ELR (cell line): Measurements from ENCODE around the gene CLK3.
"Not testable (repeated sequence)": the region's sequence is repeated elsewhere in the genome, so short reads cannot be mapped to it uniquely, and the experiment has no call there.

Experiments used
- DNase-seq: peaks from one replicate; pipeline ENCODE4 v3.0.0-alpha.2; 2015; ENCODE audit warnings: low read depth

The CLK3 gene

GRCh38 chr15:74642734-74643664, 27.4 kb downstream of the CLK3 start:
- no peak for DNase-seq

- no peak for DNase-seq
Measured at GRCh38 chr15:74643665-74644204, 28.1 kb downstream of the CLK3 start.

- no peak for DNase-seq
Measured at GRCh38 chr15:74646480-74646879, 30.8 kb downstream of the CLK3 start.

- DNase-seq, result no peak
Measured at GRCh38 chr15:74648051-74648842, 32.6 kb downstream of the CLK3 start.

- no peak for DNase-seq
Measured at GRCh38 chr15:74651242-74651741, 35.7 kb downstream of the CLK3 start.

- peak; percentile 67 for DNase-seq
Measured at GRCh38 chr15:74653426-74654102, 37.9 kb downstream of the CLK3 start.

GRCh38 chr15:74655424-74655823, 39.8 kb downstream of the CLK3 start:
- no peak for DNase-seq

- no peak for DNase-seq
Measured at GRCh38 chr15:74656935-74657535, 41.4 kb downstream of the CLK3 start.

GRCh38 chr15:74657846-74658245, 42.2 kb downstream of the CLK3 start:
- peak; percentile 44 for DNase-seq

- DNase-seq, result not testable (repeated sequence)
Measured at GRCh38 chr15:74661280-74661679, 45.6 kb downstream of the CLK3 start.

- DNase-seq, result no peak
Measured at GRCh38 chr15:74662064-74662860, 46.6 kb downstream of the CLK3 start.

GRCh38 chr15:74663303-74664027, 47.8 kb downstream of the CLK3 start:
- DNase-seq, result no peak

- peak; percentile 14 for DNase-seq
Measured at GRCh38 chr15:74664028-74664616, 48.5 kb downstream of the CLK3 start.

GRCh38 chr15:74664670-74665069, 49.0 kb downstream of the CLK3 start:
- no peak for DNase-seq

- DNase-seq, result no peak
Measured at GRCh38 chr15:74667975-74668374, 52.3 kb downstream of the CLK3 start.

- DNase-seq, result no peak
Measured at GRCh38 chr15:74669627-74670026, 54.0 kb downstream of the CLK3 start.

GRCh38 chr15:74674161-74674560, 58.5 kb downstream of the CLK3 start:
- DNase-seq, result no peak

GRCh38 chr15:74676801-74677200, 61.2 kb downstream of the CLK3 start:
- no peak for DNase-seq
